T-helper 22 cell (primary cell): ENCODE data around the gene LRRC9.
"Not testable (repeated sequence)": the region's sequence is repeated elsewhere in the genome, so short reads cannot be mapped to it uniquely, and the experiment has no call there.

ENCODE experiments used
- DNase-seq: peaks from one replicate; pipeline ENCODE4 v3.0.0-alpha.2; 2020; ENCODE audit warnings: low read depth

The LRRC9 gene

GRCh38 chr14:59957890-59958289, 37.9 kb downstream of the LRRC9 start:
- DNase-seq: not testable (repeated sequence)

DNA sequence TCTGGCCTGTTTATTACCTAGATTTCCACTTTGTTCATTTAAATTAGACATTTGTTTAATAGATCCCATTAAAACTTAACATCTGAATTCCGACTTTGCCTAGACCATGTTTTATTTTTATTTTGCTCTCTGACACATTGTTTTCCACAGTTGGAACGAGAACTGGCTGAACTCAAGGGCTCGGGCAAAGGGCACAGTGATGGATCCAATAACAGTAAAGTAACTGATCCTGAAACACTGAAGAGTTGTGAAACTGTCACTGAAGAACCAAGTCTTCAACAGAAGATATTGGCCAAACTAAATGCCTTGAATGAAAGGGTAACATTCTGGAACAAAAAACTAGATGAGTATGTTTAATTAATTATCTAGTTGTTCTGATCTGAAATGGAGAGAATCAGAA, 39.7 kb downstream of the LRRC9 start:
- no peak for DNase-seq

DNA sequence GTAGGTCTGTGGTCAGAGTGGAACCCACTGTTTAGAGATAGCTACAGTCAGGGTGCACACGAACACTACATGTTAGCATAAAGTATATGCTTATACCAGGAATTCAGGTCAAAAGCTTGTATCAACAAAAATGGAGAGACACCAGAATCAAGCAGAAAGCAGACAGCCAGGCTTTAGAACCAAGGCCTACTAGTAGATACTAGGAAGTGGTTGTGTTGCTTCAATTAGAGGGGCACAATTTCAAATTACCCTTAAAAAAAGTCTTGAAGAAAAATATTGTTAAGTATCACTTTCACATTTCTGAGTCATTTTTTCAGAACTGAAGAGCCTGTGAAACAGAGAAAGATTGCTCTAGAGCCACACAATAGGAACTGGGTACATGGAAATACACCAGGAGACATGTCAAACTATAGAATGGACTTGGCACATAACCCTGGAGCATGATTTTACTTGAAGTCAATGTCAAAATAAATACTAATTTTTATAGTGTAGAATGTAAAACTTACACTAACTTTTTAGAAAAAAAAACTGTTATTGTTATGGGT, 41.6 kb downstream of the LRRC9 start:
- DNase-seq: no peak

DNA sequence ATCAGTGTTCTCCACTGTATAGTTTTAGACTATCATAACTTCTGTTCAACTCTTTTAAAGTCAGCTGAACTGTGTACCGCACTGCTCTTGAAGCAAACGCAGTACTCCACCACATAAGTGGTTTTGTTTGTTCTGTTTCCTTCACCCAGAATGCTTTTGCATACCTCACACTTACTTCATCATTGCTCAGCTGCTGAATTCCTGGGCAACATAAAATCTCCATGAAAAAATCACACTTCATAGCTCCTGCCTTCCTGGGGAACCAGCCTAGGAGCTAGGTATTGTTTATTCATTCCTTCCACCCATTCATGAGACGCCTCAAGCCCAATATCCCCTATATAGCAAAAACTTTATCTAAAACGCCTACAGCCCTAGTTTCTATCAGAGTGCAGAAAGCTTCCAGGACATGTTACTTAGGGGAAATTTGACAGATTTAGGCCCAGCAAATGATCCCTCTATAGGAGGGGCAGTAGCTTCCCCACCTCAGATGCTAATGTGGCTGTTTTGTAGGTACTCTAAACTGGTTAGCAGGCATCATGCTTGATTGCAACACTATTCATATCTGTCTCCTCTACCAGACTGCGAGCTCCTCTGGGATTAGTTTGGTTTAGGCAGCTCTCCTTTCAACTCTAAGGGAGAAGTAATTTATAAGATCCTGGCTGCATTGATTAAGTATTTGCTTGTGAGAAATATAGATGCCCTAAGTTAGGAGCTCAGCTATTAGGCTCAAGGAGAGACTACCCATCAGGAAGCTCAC, 44.5 kb downstream of the LRRC9 start:
- DNase-seq: no peak

DNA sequence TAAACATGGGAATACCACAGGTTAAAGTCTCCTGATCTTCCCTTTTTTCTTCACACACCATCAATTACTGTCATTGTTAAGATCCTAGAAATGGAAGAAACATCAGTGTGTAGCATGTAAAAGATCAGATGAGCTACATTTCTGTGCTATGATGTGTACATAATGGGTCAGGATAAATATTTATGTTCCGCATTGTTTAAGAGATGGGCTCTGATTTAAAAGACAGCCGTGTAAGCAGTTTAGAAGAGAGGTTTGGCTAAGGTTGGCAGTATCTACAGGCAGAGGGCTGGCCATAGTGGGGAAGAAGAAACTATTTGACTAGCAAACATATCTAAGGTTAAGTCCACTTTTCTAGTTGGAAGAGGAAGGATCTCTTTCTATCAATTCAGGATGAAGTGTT, 49.4 kb downstream of the LRRC9 start:
- DNase-seq: no peak

DNA sequence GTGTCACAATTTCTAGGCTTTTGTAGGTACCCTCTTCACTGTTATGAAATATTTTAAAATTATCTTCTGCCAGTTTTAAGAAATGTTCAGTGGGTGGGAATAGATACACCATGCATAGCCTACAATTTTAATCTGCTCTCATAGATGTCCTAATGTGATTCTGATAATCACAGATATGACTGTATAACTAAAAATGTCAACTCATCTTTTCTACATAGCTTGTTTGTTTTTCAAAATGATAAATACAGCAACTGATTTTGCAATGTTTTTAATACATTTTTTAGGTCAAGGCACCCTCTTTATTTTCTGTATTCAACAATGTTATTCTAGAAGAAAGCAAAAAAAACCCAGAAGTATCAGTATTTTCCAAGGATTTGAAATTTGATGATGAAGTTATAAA, 61.6 kb downstream of the LRRC9 start:
- DNase-seq: no peak

DNA sequence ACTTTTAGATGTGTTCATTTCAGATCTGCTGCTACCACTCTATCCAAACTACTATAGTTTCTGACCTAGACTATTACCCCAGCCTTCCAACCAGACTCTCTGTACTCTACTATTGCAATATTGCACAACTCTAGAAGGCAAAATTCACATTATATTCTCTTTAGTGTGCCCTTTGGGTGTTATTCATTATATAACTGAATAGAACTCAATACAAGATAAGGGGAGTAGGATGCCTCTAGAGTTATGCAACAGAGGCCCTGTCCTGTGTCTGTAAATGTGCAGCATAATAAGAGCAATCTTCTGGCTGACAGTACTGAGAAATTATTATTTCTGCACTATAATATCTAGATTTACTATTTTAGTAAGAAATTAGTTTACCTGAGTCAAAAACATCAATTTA, 63.1 kb downstream of the LRRC9 start:
- no peak for DNase-seq

- DNase-seq: no peak
These were observed 66.7 kb downstream of the LRRC9 start for GRCh38 chr14:59986556-59987059.

GRCh38 chr14:59997449-59997848, 77.5 kb downstream of the LRRC9 start:
- no peak for DNase-seq

DNA sequence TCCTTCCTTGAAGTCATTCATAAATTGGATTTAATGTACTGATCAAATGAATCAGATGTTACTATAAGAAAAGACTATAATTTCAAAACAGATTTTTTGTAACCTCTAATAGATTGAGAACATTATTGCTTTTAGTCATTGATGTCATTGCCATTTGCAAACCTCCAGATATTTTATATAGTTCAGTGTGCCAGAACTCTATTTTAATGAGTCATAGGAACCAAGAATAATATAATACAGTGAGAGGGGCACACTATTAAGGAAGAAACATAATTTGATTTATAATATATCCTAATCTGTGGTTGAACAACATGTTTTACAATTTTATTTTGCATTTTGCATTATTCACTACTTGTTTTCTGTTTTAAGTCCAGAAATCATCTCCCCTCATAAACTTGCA, 78.0 kb downstream of the LRRC9 start:
- no peak for DNase-seq

- no peak for DNase-seq
These were observed 78.6 kb downstream of the LRRC9 start for GRCh38 chr14:59998564-59998963.

DNA sequence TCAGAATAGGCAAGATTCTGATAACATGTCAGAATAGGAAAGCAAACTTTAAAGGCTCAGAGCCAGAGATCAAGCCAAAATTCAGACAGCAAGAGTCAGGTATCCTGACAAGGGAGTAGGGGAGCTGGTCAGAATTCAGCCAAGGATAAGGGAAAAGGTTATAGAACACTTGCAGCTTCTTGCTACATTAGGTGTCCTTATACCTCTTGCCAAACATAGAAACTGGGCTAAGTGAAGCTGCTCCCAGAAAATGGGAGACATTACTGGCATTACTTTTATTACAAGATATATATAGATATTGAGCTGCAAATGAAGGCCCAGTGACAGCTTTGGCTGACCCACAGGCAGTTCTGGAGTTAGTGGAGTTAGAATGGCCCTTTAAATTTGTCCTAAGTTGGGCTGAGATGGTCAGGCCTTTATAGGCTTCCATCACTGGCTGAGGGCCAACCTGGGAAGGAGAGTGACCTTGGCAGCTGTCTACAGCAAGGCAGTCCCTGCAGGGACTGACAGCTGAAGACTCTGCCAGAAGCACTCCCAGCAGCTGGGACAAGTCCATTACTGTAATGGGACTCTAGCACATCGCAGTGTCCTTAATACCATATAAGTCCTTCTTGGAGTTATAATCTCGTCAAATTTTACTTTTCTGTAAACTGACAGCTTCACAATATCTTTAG, 83.0 kb downstream of the LRRC9 start:
- no peak for DNase-seq

- no peak for DNase-seq
These were observed 84.0 kb downstream of the LRRC9 start for GRCh38 chr14:60003991-60004390.

GRCh38 chr14:60008042-60008441, 88.1 kb downstream of the LRRC9 start:
- no peak for DNase-seq

- not testable (repeated sequence) for DNase-seq
These were observed 90.3 kb downstream of the LRRC9 start for GRCh38 chr14:60010263-60010662.

GRCh38 chr14:60014402-60014801, 94.5 kb downstream of the LRRC9 start:
- DNase-seq: no peak

GRCh38 chr14:60021619-60022018, 101.7 kb downstream of the LRRC9 start:
- DNase-seq: no peak

- no peak for DNase-seq
These were observed 105.6 kb downstream of the LRRC9 start for GRCh38 chr14:60025571-60025970.

- no peak for DNase-seq
These were observed 115.2 kb downstream of the LRRC9 start for GRCh38 chr14:60035177-60035576.

DNA sequence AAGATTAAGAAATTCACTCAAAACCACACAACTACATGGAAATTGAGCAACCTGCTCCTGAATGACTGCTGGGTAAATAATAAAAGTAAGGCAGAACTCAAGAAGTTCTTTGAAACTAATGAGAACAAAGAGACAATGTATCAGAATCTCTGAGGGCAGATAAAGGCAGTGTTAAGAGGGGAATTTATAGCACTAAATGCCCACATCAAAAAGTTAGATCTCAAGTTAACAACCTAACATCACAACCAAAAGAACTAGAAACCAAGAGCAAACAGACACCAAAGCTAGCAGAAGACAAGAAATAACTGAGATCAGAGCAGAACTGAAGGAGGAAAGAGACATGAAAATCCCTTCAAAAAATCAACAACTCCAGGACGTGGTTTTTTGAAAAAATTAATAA, 128.0 kb downstream of the LRRC9 start:
- not testable (repeated sequence) for DNase-seq

DNA sequence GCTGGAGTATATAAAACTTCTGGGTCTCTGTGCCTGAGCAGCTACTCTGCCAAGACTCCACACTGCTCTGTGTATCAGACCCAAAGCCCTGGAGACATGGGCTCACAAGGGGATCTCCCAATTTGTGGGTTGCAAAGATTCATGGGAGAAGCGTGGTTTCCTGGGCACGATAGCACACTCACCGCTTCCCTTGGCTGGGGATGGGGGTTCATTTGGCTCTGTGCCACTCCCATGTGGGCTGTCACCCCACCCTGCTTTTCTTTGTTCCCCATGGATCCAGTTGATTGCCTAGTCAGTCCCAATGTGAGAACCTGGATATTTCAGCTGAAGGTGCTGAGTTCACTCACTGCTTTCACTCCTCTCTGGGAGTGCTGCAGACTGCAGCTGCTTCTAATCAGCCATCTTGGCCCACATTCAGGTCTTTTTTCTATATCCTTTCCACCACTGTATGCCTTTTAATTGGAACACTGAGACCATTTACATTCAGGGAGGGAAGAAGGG, 131.8 kb downstream of the LRRC9 start:
- no peak for DNase-seq

DNA sequence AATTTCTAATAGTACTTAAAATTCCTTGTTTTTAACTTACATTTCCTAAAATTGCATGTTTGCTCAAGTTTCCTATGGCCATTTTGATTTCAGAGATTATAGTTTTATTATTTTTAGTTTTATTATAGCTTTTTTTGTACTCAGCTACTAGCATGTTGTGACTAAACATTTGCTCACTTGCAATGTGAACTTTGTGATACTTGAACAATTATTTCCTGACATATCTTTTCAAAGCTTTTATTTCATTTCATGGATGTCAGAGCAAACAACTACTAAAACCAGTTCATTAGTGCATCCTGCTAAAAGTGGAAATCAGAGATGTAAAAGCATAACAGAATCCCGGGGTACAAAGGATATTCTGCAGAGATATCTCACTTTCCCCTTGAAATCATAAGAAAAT, 138.1 kb downstream of the LRRC9 start:
- no peak for DNase-seq

GRCh38 chr14:60061371-60061770, 141.4 kb downstream of the LRRC9 start:
- DNase-seq: no peak
